ENCODE results near the gene CDH24.

DNA sequence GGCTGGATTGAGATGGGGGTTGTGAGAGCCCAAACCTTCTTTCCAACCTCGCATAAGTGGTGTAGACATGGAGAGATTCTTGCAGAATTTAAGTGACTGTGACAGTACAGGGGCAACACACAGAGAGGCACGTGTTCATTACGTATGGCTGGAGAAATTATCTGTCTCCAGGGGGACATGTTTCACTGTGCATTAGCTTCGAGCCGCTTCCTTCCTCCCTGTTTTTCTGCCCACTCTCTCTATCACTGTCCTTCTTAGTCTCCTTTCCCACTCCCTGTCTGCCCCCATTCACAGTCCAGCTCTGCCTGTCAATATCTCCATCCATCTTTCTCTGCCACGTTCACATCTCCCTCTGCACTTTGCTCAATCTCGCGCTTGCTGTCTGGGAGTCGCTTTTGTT is 35.9 kb downstream of the CDH24 start:
- TF ChIP-seq, protein P1, sequence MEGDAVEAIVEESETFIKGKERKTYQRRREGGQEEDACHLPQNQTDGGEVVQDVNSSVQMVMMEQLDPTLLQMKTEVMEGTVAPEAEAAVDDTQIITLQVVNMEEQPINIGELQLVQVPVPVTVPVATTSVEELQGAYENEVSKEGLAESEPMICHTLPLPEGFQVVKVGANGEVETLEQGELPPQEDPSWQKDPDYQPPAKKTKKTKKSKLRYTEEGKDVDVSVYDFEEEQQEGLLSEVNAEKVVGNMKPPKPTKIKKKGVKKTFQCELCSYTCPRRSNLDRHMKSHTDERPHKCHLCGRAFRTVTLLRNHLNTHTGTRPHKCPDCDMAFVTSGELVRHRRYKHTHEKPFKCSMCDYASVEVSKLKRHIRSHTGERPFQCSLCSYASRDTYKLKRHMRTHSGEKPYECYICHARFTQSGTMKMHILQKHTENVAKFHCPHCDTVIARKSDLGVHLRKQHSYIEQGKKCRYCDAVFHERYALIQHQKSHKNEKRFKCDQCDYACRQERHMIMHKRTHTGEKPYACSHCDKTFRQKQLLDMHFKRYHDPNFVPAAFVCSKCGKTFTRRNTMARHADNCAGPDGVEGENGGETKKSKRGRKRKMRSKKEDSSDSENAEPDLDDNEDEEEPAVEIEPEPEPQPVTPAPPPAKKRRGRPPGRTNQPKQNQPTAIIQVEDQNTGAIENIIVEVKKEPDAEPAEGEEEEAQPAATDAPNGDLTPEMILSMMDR (conservative IDR thresholded peaks at IDR 0.05; ENCODE audit: low read depth, low read length), result no peak
- TF ChIP-seq EZH2 (IDR thresholded peaks at IDR 0.05; ENCODE audit: low read length, unreplicated experiment) (no peak), EZH2phosphoT487 (IDR thresholded peaks at IDR 0.05; ENCODE audit: borderline replicate concordance, low read length) (no peak)

Data from PC-3 (cell line).